ENCODE results near the gene SRM.

DNA sequence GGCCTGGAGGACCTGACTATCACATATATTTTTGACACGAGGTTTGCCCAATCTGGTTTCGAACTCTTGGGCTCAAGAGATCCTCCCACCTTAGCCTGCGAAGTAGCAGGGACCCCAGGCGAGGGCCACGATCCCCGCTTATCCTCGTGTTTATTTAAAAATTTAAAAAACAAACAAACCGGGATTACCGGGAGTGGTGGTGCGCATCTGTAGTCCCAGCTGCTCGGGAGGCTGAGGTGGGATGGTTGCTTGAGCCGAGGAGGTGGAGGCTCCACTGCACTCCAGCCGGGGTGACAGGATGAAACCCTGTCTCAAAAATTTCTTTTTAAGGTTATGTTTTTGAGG is 40.3 kb upstream of the SRM start:
- no peak for TF ChIP-seq CTCF (IDR thresholded peaks at IDR 0.05)
- no peak for TF ChIP-seq EZH2 (IDR thresholded peaks at IDR 0.05)

Measured in neural progenitor cell (in vitro differentiated cells).